Heart left ventricle (tissue), 16 donors: Measurements from ENCODE around the gene GTF2A1. TPM values are rescaled to one million over a fixed set of nuclear protein-coding genes. Genes with fewer than 3 reads are reported as not detected.

Experiments
- ATAC-seq, 4 donors: fragments of 200-7000 bp; cut with Tn5 transposase; one replicate each; pipeline ENCODE4 v1.9.1; 2020 to 2022; ENCODE audit warnings: moderate library complexity in 4 of 4, mild to moderate bottlenecking in 3 of 4, moderate number of reproducible peaks in 1 of 4
- DNase-seq, 5 donors: peaks; one replicate each; pipeline ENCODE4 v3.0.0-alpha.2; 2020
- H3K27ac ChIP-seq, 12 donors: fragments of 200-600 bp; sonication (generic) in 4 of 12; one replicate each; pipeline versions ENCODE4 v1.5.0 to v1.8.0; 2016 to 2022; ENCODE audit warnings: mild to moderate bottlenecking in 2 of 12
- H3K27me3 ChIP-seq, 9 donors: fragments of 200-600 bp; sonication (generic) in 2 of 9; one replicate each; pipeline versions ENCODE4 v1.5.1 to v1.8.0; 2016 to 2022; ENCODE audit warnings: mild to moderate bottlenecking in 3 of 9
- H3K36me3 ChIP-seq, 9 donors: fragments of 200-600 bp; sonication (generic) in 2 of 9; one replicate each; pipeline versions ENCODE4 v1.5.0 to v1.8.0; 2018 to 2022; ENCODE audit warnings: mild to moderate bottlenecking in 2 of 9
- H3K4me1 ChIP-seq, 12 donors: fragments of 200-600 bp; sonication (generic) in 4 of 12; one replicate each; pipeline versions ENCODE4 v1.5.0 to v1.8.0; 2016 to 2022; ENCODE audit warnings: mild to moderate bottlenecking in 3 of 12
- H3K4me3 ChIP-seq, 12 donors: fragments of 200-600 bp; sonication (generic) in 4 of 12; one replicate each; pipeline versions ENCODE4 v1.5.0 to v1.8.0; 2017 to 2022; ENCODE audit warnings: mild to moderate bottlenecking in 9 of 12, moderate library complexity in 4 of 12
- H3K9me3 ChIP-seq, 12 donors: fragments of 200-600 bp; sonication (generic) in 4 of 12; one replicate each; pipeline versions ENCODE4 v1.5.0 to v1.8.0; 2016 to 2022; ENCODE audit warnings: mild to moderate bottlenecking in 1 of 12
- POLR2A ChIP-seq, 2 donors: fragments of 450-650 bp; IDR thresholded peaks; one replicate each; pipeline ENCODE4 v1.6.1; 2017; ENCODE audit warnings: antibody characterized with exemption in 2 of 2, mild to moderate bottlenecking in 2 of 2, moderate library complexity in 2 of 2
- WGBS, 4 donors: extraction: QIAGEN DNeasy Blood & Tissue Kit in 2 of 4; methylation state at CpG; one replicate each; pipeline versions ENCODE4 v1.1.5 to v1.1.7; 2013 to 2018; 5-methylcytosine and 5-hydroxymethylcytosine counted together
- intact Hi-C, 10 donors: fragments of 100-400 bp; cut with DNase I; formaldehyde crosslinking; loops; one replicate each; pipeline versions ENCODE4 v1.11.1 to v1.14.2; 2022
- polyA plus RNA-seq, 2 donors: library from polyadenylated mRNA; stranded (reverse); fragments of 200-250 nt; gene quantifications; one replicate each; pipeline ENCODE4 v1.2.3, GENCODE V29; 2013
- total RNA-seq, 9 donors: library from RNA; depleted of rRNA in 2 of 9; stranded (reverse); fragments of >200 nt in 2 of 9; fragmentation: NEBNext Ultra II Directional in 3 of 9; extraction: Animal tissue kit (Norgen Biotek cat#: 25700) in 3 of 9; gene quantifications; one replicate each; pipeline versions ENCODE4 v1.1.0 to v1.2.4, GENCODE V29; 2016 to 2023
- TF ChIP-seq, protein P1 (sequence below), 12 donors: fragments of 200-600 bp; sonication (generic) in 4 of 12; IDR thresholded peaks; one replicate each; pipeline versions ENCODE4 v1.5.0 to v1.8.0; 2018 to 2022; ENCODE audit warnings: antibody characterized with exemption in 12 of 12, mild to moderate bottlenecking in 5 of 12
- donor health status: ischemic (EF 13 %, LVEDD 7.1; RV severe dilation, severe dysfunction).
- donor health status: healthy with polysubstance abuse.
- donor health status: DM: no; HTN: yes; CAD: no.
- donor health status: DM: no; HTN: no; CAD: no.
- donor health status: ischemic (EF 25% LVEDD 6.9; RV normal size, moderate dysfunction).
- donor health status: ischemic (EF 25% LVEDD 5.7; RV mildly dilated, moderate dysfunction).
- donor health status: healthy.
- donor health status: DM: yes; HTN: yes; CAD: no.
- donor health status: ischemic (EF 35%, LVEDD 5.7; RV mildly dilated, moderate dysfunction).
- donor health status: nonischemic (EF 11% LVEDD 7.7; RV severe dilation, severe dysfunction).
- donor health status: DM: yes; HTN: yes; CAD: no.
- donor health status: PGD.
- donor health status: ischemic (EF 29% LVEDD 5.4; RV normal size, mild dysfunction).
- donor health status: nonischemic (EF 23%, LVEDD 6.1; RV moderate dilation, normal function).

The GTF2A1 gene
- total and polyA plus RNA-seq, 11 donors = 3.4 to 31.3 (median 19.7) TPM

- no peak for DNase-seq
- H3K4me1 ChIP-seq = peaks cover 0 to 10% (median 0%) of the 10 kb centered on the region in 12 donors
- intact Hi-C loops = loop anchor here in 6 of 10 donors (2.0 to 5.0 kb wide), 5 partner anchors 185 to 197 kb away; no protein-coding TSS in a partner anchor
- H3K36me3 ChIP-seq = peaks cover 0 to 9% (median 0%) of the 10 kb centered on the region in 9 donors
- H3K27me3 ChIP-seq = peaks cover 0 to 8% (median 0%) of the 10 kb centered on the region in 9 donors
- no peak overlapping the region for H3K4me3 ChIP-seq
- 18 to 28% (median 24%) methylated on average over 3 of the region's 3 CpGs for WGBS, 4 donors
- TF ChIP-seq, protein P1, sequence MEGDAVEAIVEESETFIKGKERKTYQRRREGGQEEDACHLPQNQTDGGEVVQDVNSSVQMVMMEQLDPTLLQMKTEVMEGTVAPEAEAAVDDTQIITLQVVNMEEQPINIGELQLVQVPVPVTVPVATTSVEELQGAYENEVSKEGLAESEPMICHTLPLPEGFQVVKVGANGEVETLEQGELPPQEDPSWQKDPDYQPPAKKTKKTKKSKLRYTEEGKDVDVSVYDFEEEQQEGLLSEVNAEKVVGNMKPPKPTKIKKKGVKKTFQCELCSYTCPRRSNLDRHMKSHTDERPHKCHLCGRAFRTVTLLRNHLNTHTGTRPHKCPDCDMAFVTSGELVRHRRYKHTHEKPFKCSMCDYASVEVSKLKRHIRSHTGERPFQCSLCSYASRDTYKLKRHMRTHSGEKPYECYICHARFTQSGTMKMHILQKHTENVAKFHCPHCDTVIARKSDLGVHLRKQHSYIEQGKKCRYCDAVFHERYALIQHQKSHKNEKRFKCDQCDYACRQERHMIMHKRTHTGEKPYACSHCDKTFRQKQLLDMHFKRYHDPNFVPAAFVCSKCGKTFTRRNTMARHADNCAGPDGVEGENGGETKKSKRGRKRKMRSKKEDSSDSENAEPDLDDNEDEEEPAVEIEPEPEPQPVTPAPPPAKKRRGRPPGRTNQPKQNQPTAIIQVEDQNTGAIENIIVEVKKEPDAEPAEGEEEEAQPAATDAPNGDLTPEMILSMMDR (IDR thresholded peaks at IDR 0.05) = no peak
- TF ChIP-seq POLR2A (IDR thresholded peaks at IDR 0.05) = no peak
- H3K27ac ChIP-seq = no peak overlapping the region
- no peak for ATAC-seq
- H3K9me3 ChIP-seq = no peaks in the 10 kb centered on the region
Measured at GRCh38 chr14:81268016-81268416, 47.3 kb upstream of the GTF2A1 start.

DNA sequence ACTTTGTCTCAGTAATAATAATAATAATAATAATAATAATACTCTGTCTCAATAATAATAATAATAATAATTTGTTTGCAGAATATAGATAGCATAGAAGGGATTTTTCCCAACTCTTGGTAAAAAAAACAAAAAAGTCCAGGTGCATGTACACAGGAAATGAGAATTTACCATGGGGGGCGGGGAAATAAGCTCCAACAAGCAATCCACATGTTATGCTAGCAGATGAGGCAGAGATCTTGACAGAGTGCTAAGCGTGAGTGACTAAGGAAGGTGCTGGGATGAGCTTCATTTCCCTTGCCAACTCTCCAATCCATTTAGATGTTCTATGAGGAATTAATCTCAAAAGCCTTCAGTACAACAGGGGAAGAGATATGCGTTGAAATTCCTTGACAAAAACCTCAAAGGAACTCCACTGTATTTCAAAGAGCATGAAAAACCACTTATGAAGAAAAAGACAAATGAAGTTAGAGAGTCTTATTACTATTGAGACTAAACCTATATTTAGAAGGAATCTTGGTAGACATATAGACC, 44.9 kb upstream of the GTF2A1 start:
- Histone ChIP-seq H3K4me3 (no peak overlapping the region), H3K27ac (no peak overlapping the region), H3K9me3 (no peaks in the 10 kb centered on the region), H3K4me1 (peaks cover 0 to 7% (median 0%) of the 10 kb centered on the region in 12 donors), H3K27me3 (peaks cover 0 to 8% (median 0%) of the 10 kb centered on the region in 9 donors), H3K36me3 (peaks cover 0 to 9% (median 0%) of the 10 kb centered on the region in 9 donors)
- DNase-seq = no peak
- intact Hi-C loops = loop anchor here in 3 of 10 donors (2.0 to 5.0 kb wide), 3 partner anchors 189 to 197 kb away; no protein-coding TSS in a partner anchor
- 68 to 78% (median 74%) methylated on average over 3 of the region's 3 CpGs for WGBS, 4 donors
- ATAC-seq = no peak
- TF ChIP-seq, protein P1 (IDR thresholded peaks at IDR 0.05) = no peak
- no peak for TF ChIP-seq POLR2A (IDR thresholded peaks at IDR 0.05)

DNA sequence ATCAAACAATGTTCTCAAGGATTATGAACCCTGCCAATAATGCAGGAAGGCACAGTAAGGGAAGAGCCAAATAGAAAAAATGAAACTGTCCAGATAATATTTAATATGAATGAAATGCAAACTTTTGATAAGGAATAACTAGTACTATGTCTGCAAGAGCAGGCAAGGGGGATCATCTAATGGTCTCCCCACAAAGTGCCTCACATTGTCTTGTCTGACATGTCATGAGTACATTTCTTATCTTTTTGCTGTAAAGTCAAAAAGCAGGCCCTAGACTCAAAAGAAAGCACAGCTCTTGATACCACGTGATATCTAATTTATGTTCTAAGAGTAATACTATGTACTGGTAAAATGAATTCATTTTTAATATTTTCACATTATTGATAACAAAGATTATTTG, 43.9 kb upstream of the GTF2A1 start:
- Histone ChIP-seq H3K4me1 (peaks cover 0 to 3% (median 0%) of the 10 kb centered on the region in 12 donors), H3K4me3 (no peak overlapping the region), H3K27me3 (peaks cover 0 to 8% (median 0%) of the 10 kb centered on the region in 9 donors), H3K27ac (no peak overlapping the region), H3K9me3 (no peaks in the 10 kb centered on the region), H3K36me3 (peaks cover 0 to 9% (median 0%) of the 10 kb centered on the region in 9 donors)
- ATAC-seq (no peak), DNase-seq (no peak)
- TF ChIP-seq, protein P1 (IDR thresholded peaks at IDR 0.05) = no peak
- TF ChIP-seq POLR2A (IDR thresholded peaks at IDR 0.05) = no peak
- 80 to 88% (median 86%) methylated on average over 1 of the region's 1 CpG for WGBS, 4 donors
- intact Hi-C loops = loop anchor here in 2 of 10 donors (5.0 kb wide), 2 partner anchors 193 to 198 kb away; no protein-coding TSS in a partner anchor

DNA sequence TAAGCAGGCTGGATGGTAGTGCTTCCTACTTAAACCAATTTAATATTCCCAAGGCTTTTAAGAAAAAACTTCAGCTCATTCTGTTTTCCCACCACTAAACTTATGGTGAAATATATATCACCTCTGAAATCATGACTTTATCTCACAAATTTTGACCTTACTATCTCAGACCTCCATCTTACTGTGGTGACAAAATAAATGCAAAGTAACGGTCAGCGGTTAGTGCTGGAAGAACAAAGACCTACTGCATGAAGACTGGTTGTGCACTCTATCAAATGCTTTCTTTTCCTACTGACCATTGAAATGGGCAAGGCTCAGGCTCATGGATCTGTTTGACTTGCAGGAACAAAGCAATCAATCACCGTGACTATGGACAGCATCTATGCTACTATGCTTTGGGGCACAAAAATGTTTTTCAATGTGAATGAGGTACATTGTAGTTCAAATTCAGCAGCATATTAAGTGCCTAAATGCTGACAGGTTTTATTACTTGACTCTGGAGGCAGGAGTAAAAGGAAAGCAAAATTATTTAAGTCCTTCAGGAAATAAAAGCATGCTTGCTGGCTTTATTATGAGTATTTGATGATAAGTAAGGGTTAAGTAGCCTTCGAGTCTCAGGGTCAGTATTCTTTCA, 43.1 kb upstream of the GTF2A1 start:
- intact Hi-C loops = no loop called here
- no peaks in the 10 kb centered on the region for H3K4me1 ChIP-seq
- H3K9me3 ChIP-seq = no peaks in the 10 kb centered on the region
- no peak overlapping the region for H3K4me3 ChIP-seq
- no peak overlapping the region for H3K27ac ChIP-seq
- H3K27me3 ChIP-seq = peaks cover 0 to 8% (median 0%) of the 10 kb centered on the region in 9 donors
- ATAC-seq (no peak), DNase-seq (no peak)
- no peak for TF ChIP-seq POLR2A (IDR thresholded peaks at IDR 0.05)
- TF ChIP-seq, protein P1 (IDR thresholded peaks at IDR 0.05) = no peak
- WGBS, 4 donors = 86 to 91% (median 87%) methylated on average over 4 of the region's 4 CpGs
- H3K36me3 ChIP-seq = peaks cover 0 to 9% (median 0%) of the 10 kb centered on the region in 9 donors
